GM23338 (cell line): ENCODE results near the gene AP1M1. TPM values are rescaled to one million over a fixed set of nuclear protein-coding genes. Genes with fewer than 3 reads are reported as not detected.

Experiments
- ATAC-seq: fragments of 200-7000 bp; cut with Tn5 transposase; 3 replicates; pipeline ENCODE4 v1.9.1; 2020
- DNase-seq: peaks from one replicate; pipeline ENCODE4 v3.0.0-alpha.2; 2015; ENCODE audit warnings: low spot score
- H2AFZ ChIP-seq: fragments of 200-600 bp; sonication (generic); 2 replicates; pipeline ENCODE4 v1.8.0; 2016; ENCODE audit warnings: antibody characterized with exemption, mild to moderate bottlenecking, moderate library complexity
- H3F3A ChIP-seq: fragments of 200-600 bp; sonication (generic); replicated peaks from 2 replicates; pipeline ENCODE4 v1.8.0; 2017; ENCODE audit warnings: antibody characterized with exemption, mixed run types, low read depth
- H3K27ac ChIP-seq: fragments of 200-600 bp; sonication (generic); 2 replicates; pipeline ENCODE4 v1.6.1; 2016; ENCODE audit warnings: low read depth
- H3K27me3 ChIP-seq: fragments of 200-600 bp; sonication (generic); 2 replicates; pipeline ENCODE4 v1.8.0; 2016; ENCODE audit warnings: mild to moderate bottlenecking, mixed run types, moderate library complexity; ENCODE audit not compliant: insufficient read depth
- H3K36me3 ChIP-seq: fragments of 200-600 bp; sonication (generic); 2 replicates; pipeline ENCODE4 v1.8.0; 2016; ENCODE audit warnings: mild to moderate bottlenecking; ENCODE audit not compliant: insufficient read depth
- H3K4me1 ChIP-seq: fragments of 200-600 bp; sonication (generic); 2 replicates; pipeline ENCODE4 v1.8.0; 2016; ENCODE audit warnings: mild to moderate bottlenecking, moderate library complexity; ENCODE audit not compliant: insufficient read depth
- H3K4me2 ChIP-seq: fragments of 200-600 bp; sonication (generic); 2 replicates; pipeline ENCODE4 v1.7.1; 2017; ENCODE audit warnings: mixed run types
- H3K4me3 ChIP-seq: fragments of 200-600 bp; sonication (generic); 2 replicates; pipeline ENCODE4 v1.6.1; 2016; ENCODE audit warnings: mixed run types
- H3K79me2 ChIP-seq: fragments of 200-600 bp; sonication (generic); replicated peaks from 2 replicates; pipeline ENCODE4 v1.8.0; 2017; ENCODE audit warnings: mild to moderate bottlenecking; ENCODE audit not compliant: insufficient read depth
- H3K9me2 ChIP-seq: fragments of 200-600 bp; sonication (generic); 2 replicates; pipeline ENCODE4 v1.8.0; 2017; ENCODE audit not compliant: insufficient read depth
- H4K20me1 ChIP-seq: fragments of 200-600 bp; sonication (generic); replicated peaks from 2 replicates; pipeline ENCODE4 v1.8.0; 2017; ENCODE audit warnings: mild to moderate bottlenecking; ENCODE audit not compliant: insufficient read depth
- H3K27ac Mint-ChIP-seq: 2 replicates; pipeline ENCODE4 v1.8.0; 2020; ENCODE audit warnings: inconsistent platforms, mild to moderate bottlenecking, moderate library complexity, mixed read lengths
- H3K27me3 Mint-ChIP-seq: 3 replicates; pipeline ENCODE4 v1.8.0; 2022; ENCODE audit warnings: low read depth, mild to moderate bottlenecking, moderate library complexity, mixed read lengths, inconsistent platforms; ENCODE audit not compliant: insufficient read depth, poor library complexity
- H3K36me3 Mint-ChIP-seq: 3 replicates; pipeline ENCODE4 v1.8.0; 2021; ENCODE audit warnings: low read depth, mild to moderate bottlenecking, inconsistent platforms, moderate library complexity, mixed read lengths
- H3K4me1 Mint-ChIP-seq: 3 replicates; pipeline ENCODE4 v1.8.0; 2020; ENCODE audit warnings: mild to moderate bottlenecking, inconsistent platforms, mixed read lengths
- H3K4me3 Mint-ChIP-seq: 3 replicates; pipeline ENCODE4 v1.8.0; 2021; ENCODE audit warnings: moderate library complexity, mild to moderate bottlenecking, inconsistent platforms, mixed read lengths
- H3K9me3 Mint-ChIP-seq: 3 replicates; pipeline ENCODE4 v1.8.0; 2020; ENCODE audit warnings: moderate library complexity, mild to moderate bottlenecking, inconsistent platforms, mixed read lengths
- CREB1 ChIP-seq: fragments of 250-450 bp; sonication (Bioruptor Pico); IDR thresholded peaks from 2 replicates; pipeline ENCODE4 v1.5.0; 2020; ENCODE audit warnings: low read depth, mild to moderate bottlenecking, moderate library complexity
- ETS1 ChIP-seq: IDR thresholded peaks from 2 replicates; pipeline ENCODE4 v1.6.1; 2016; ENCODE audit warnings: antibody characterized with exemption
- EZH2 ChIP-seq: fragments of 200-600 bp; sonication (generic); IDR thresholded peaks from one replicate; pipeline ENCODE4 v1.8.0; 2017; ENCODE audit warnings: antibody characterized with exemption, mild to moderate bottlenecking, low read depth; ENCODE audit not compliant: unreplicated experiment
- JUNB ChIP-seq: IDR thresholded peaks from one replicate; pipeline ENCODE4 v1.6.1; 2016; ENCODE audit warnings: antibody characterized with exemption; ENCODE audit not compliant: unreplicated experiment
- NANOG ChIP-seq: IDR thresholded peaks from 2 replicates; pipeline ENCODE4 v1.6.1; 2016; ENCODE audit warnings: antibody characterized with exemption, borderline replicate concordance
- POLR2AphosphoS5 ChIP-seq: IDR thresholded peaks from 2 replicates; pipeline ENCODE4 v1.6.1; 2016; ENCODE audit warnings: antibody characterized with exemption, low read depth
- STAT1 ChIP-seq: IDR thresholded peaks from one replicate; pipeline ENCODE4 v1.6.1; 2016; ENCODE audit warnings: antibody characterized with exemption; ENCODE audit not compliant: unreplicated experiment
- long read RNA-seq: library from polyadenylated mRNA; unstranded; transcript quantifications from one replicate; pipeline ENCODE4 v2.0.0, GENCODE V29; 2020; ENCODE audit not compliant: unreplicated experiment
- polyA plus RNA-seq: library from polyadenylated mRNA; unstranded; fragments of >200 nt; fragmentation: Nextera tagmentation; extraction: Ambion mirVana; gene quantifications from 2 replicates; pipeline ENCODE4 v1.2.1, GENCODE V29; 2016
- total RNA-seq: library from RNA; depleted of rRNA; stranded (reverse); fragments of >200 nt; shearing (Covaris generic); gene quantifications from 2 replicates; pipeline ENCODE4 v1.2.3, GENCODE V29; 2014; rRNA removed
- TF ChIP-seq, protein P1 (sequence below): fragments of 250-450 bp; sonication (Bioruptor Pico); IDR thresholded peaks from 2 replicates; pipeline ENCODE4 v1.5.0; 2020; ENCODE audit warnings: mild to moderate bottlenecking, moderate library complexity
- TF ChIP-seq, protein P2 (sequence below), 2 experiments: fragments of 200-600 bp in 1 of 2; sonication (generic) in 1 of 2; conservative IDR thresholded peaks; 2 replicates each; pipeline versions ENCODE4 v1.5.1 to v1.6.1; 2016 to 2017; ENCODE audit warnings: antibody characterized with exemption in 2 of 2, low read depth in 2 of 2, mild to moderate bottlenecking in 2 of 2, moderate library complexity in 1 of 2

AP1M1 gene
- 32.0 and 32.4 TPM in 2 replicates for total RNA-seq
- polyA plus RNA-seq, result 22.0 and 23.1 TPM in 2 replicates
- long read RNA-seq, full-length matches to known transcripts, result 24 of 27 reads
- long read RNA-seq, partial matches to known transcripts, result 0 of 27 reads
- long read RNA-seq, other reads (novel, unspliced or antisense), result 3 of 27 reads

DNA sequence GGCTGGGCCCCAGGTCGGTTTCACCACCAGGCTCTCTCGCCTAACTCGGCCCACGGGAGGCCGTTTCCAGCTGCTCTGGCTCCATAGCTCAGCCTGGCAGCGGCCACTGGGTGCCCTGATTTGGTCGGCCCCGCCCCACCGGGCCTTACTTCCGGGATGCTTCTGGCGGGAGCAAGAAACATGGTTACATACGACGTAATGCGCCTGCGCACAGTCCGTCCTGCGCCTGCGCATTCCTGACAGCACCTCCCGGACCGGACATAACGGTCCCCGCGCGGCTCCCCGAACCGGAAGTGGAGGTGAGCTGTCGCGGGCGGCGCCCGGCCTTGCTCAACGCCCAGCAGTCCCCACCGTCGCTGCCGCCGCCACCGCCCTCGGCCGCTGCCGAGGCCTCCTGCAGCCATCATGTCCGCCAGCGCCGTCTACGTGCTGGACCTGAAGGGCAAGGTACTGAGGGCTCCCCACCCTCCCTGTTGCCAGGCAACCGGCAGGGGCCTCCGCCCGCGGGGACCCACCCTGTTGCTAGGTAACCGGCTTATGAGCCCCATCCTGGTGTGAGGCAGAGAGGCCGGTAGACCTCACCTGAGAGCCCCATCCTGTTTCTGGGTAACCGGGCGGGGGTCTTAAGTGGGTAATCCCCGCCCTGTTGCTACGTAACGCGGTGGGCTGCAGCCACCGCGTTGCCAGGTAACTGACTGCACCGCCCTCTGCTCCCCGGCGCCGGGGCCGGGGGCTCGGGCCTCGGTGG lies at the start of gene AP1M1:
Gene AP1M1 (plus strand): TSS at position 290 of the 748 bp plus-strand sequence. CDS start 116 bp downstream, at position 406.
- peak within 1 kb of the TSS; percentile 92 for H2AFZ ChIP-seq
- TF ChIP-seq, protein P1, sequence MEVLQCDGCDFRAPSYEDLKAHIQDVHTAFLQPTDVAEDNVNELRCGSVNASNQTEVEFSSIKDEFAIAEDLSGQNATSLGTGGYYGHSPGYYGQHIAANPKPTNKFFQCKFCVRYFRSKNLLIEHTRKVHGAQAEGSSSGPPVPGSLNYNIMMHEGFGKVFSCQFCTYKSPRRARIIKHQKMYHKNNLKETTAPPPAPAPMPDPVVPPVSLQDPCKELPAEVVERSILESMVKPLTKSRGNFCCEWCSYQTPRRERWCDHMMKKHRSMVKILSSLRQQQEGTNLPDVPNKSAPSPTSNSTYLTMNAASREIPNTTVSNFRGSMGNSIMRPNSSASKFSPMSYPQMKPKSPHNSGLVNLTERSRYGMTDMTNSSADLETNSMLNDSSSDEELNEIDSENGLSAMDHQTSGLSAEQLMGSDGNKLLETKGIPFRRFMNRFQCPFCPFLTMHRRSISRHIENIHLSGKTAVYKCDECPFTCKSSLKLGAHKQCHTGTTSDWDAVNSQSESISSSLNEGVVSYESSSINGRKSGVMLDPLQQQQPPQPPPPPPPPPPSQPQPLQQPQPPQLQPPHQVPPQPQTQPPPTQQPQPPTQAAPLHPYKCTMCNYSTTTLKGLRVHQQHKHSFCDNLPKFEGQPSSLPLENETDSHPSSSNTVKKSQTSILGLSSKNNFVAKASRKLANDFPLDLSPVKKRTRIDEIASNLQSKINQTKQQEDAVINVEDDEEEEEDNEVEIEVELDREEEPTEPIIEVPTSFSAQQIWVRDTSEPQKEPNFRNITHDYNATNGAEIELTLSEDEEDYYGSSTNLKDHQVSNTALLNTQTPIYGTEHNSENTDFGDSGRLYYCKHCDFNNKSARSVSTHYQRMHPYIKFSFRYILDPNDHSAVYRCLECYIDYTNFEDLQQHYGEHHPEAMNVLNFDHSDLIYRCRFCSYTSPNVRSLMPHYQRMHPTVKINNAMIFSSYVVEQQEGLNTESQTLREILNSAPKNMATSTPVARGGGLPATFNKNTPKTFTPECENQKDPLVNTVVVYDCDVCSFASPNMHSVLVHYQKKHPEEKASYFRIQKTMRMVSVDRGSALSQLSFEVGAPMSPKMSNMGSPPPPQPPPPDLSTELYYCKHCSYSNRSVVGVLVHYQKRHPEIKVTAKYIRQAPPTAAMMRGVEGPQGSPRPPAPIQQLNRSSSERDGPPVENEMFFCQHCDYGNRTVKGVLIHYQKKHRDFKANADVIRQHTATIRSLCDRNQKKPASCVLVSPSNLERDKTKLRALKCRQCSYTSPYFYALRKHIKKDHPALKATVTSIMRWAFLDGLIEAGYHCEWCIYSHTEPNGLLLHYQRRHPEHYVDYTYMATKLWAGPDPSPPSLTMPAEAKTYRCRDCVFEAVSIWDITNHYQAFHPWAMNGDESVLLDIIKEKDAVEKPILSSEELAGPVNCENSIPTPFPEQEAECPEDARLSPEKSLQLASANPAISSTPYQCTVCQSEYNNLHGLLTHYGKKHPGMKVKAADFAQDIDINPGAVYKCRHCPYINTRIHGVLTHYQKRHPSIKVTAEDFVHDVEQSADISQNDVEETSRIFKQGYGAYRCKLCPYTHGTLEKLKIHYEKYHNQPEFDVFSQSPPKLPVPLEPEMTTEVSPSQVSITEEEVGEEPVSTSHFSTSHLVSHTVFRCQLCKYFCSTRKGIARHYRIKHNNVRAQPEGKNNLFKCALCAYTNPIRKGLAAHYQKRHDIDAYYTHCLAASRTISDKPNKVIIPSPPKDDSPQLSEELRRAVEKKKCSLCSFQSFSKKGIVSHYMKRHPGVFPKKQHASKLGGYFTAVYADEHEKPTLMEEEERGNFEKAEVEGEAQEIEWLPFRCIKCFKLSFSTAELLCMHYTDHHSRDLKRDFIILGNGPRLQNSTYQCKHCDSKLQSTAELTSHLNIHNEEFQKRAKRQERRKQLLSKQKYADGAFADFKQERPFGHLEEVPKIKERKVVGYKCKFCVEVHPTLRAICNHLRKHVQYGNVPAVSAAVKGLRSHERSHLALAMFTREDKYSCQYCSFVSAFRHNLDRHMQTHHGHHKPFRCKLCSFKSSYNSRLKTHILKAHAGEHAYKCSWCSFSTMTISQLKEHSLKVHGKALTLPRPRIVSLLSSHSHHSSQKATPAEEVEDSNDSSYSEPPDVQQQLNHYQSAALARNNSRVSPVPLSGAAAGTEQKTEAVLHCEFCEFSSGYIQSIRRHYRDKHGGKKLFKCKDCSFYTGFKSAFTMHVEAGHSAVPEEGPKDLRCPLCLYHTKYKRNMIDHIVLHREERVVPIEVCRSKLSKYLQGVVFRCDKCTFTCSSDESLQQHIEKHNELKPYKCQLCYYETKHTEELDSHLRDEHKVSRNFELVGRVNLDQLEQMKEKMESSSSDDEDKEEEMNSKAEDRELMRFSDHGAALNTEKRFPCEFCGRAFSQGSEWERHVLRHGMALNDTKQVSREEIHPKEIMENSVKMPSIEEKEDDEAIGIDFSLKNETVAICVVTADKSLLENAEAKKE (CRISPR knock-in tag), result no peak
- TF ChIP-seq ETS1 (peak; percentile 71), STAT1 (no peak), CREB1 (CRISPR knock-in tag) (peak; percentile 14; the same call in 1 of the 2 replicates), EZH2 (no peak), JUNB (no peak), POLR2AphosphoS5 (peak; percentile 57), NANOG (no peak)
- TF ChIP-seq, protein P2, sequence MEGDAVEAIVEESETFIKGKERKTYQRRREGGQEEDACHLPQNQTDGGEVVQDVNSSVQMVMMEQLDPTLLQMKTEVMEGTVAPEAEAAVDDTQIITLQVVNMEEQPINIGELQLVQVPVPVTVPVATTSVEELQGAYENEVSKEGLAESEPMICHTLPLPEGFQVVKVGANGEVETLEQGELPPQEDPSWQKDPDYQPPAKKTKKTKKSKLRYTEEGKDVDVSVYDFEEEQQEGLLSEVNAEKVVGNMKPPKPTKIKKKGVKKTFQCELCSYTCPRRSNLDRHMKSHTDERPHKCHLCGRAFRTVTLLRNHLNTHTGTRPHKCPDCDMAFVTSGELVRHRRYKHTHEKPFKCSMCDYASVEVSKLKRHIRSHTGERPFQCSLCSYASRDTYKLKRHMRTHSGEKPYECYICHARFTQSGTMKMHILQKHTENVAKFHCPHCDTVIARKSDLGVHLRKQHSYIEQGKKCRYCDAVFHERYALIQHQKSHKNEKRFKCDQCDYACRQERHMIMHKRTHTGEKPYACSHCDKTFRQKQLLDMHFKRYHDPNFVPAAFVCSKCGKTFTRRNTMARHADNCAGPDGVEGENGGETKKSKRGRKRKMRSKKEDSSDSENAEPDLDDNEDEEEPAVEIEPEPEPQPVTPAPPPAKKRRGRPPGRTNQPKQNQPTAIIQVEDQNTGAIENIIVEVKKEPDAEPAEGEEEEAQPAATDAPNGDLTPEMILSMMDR (conservative IDR thresholded peaks at IDR 0.05; ENCODE audit: low read depth in 2 of 2), result no peak
- H3K27ac ChIP-seq, result no peak within 1 kb of the TSS
- Mint-ChIP-seq H3K9me3 (no peaks in the 10 kb centered on the region), H3K27me3 (peaks cover 4% of the 10 kb centered on the region), H3K4me3 (peak within 1 kb of the TSS; percentile 89), H3K27ac (peak within 1 kb of the TSS; percentile 92), H3K36me3 (no peaks in the 10 kb centered on the region; the same call in 2 of the 3 replicates), H3K4me1 (peaks cover 11% of the 10 kb centered on the region)
- H3K4me3 ChIP-seq, result peak within 1 kb of the TSS; percentile 96
- no peaks in the 10 kb centered on the region for H3F3A ChIP-seq
- H3K9me2 ChIP-seq, result no peaks in the 10 kb centered on the region
- H4K20me1 ChIP-seq, result no peaks in the 10 kb centered on the region; the same call in 1 of the 2 replicates
- peak; percentile 98 for DNase-seq
- no peaks in the 10 kb centered on the region for H3K36me3 ChIP-seq
- H3K79me2 ChIP-seq, result no peaks in the 10 kb centered on the region
- peak; percentile 93 for ATAC-seq
- peaks cover 3% of the 10 kb centered on the region for H3K4me1 ChIP-seq
- no peaks in the 10 kb centered on the region for H3K27me3 ChIP-seq
- peak within 1 kb of the TSS; percentile 85 for H3K4me2 ChIP-seq
